NB4 (cell line): ENCODE data around the gene DUSP22.

Source experiments
- DNase-seq: peaks from one replicate; pipeline ENCODE4 v3.0.0; 2010; ENCODE audit warnings: low read depth
- H3K4me3 ChIP-seq: one replicate; pipeline ENCODE4 v1.5.1; 2011; ENCODE audit warnings: mild to moderate bottlenecking, low read depth, low read length, moderate library complexity
- MYC ChIP-seq: IDR thresholded peaks from 2 replicates; pipeline ENCODE4 v1.6.1; 2011; ENCODE audit warnings: low read depth, low read length
- POLR2A ChIP-seq: IDR thresholded peaks from 2 replicates; pipeline ENCODE4 v1.6.1; 2011; ENCODE audit warnings: mild to moderate bottlenecking; ENCODE audit not compliant: insufficient read length; ENCODE audit errors: extremely low read depth
- TF ChIP-seq, protein P1 (sequence below): IDR thresholded peaks from 2 replicates; pipeline ENCODE4 v1.6.1; 2011; ENCODE audit warnings: low read depth, low read length
- TF ChIP-seq, protein P2 (sequence below): IDR thresholded peaks from one replicate; pipeline ENCODE4 v1.5.1; 2012; ENCODE audit warnings: low read depth, low read length

DUSP22 gene

DNA sequence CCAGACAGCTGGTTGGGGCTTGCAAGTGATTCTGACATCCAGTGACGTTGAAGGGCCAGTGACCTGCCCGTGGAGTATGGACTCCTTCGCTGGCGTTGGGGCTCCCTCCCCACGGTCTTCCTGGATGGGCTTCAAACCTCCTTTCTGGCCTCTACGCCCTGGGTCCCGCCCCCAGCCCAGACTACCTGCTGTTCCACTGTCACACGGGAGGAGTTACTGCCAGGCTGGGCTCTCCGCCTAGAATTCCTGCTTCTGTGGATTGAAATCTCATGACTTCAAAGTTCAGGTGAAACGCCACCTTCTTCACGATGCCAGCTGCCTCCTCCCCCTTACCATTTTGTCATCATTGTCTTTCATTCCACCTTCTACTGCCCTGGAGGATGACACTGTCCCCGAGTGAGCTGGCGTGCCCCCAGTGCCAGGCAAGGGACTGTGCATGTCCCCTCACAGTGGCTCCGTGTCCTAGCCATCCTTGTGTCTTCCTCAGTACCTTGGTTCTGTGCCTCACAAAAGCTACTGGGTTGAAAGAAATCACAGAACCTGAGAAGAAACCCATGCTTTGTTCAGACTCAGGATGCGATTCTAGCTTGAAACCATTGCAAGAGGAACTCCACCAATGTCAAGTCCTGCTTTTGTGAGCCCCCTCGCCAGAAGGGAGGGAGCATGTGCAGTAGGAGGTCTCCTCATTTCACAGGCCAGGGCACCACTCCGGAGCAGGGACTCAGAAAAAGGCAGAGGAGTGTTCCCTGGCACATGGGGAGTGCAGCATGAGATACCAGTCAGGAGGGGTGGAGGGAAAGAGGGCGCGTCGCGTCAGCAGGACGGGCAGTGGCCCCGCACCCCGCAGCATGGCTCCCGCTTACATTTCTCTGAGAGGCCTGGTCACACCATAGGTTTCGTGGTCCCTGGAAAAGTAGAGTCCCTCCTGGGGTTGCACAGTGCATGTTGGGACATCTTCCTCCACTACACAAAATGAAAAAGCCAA is 88.2 kb downstream of the DUSP22 start:
- TF ChIP-seq, protein P1, sequence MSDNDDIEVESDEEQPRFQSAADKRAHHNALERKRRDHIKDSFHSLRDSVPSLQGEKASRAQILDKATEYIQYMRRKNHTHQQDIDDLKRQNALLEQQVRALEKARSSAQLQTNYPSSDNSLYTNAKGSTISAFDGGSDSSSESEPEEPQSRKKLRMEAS, result no peak
- TF ChIP-seq POLR2A, result no peak
- TF ChIP-seq MYC, result no peak
- TF ChIP-seq, protein P2, sequence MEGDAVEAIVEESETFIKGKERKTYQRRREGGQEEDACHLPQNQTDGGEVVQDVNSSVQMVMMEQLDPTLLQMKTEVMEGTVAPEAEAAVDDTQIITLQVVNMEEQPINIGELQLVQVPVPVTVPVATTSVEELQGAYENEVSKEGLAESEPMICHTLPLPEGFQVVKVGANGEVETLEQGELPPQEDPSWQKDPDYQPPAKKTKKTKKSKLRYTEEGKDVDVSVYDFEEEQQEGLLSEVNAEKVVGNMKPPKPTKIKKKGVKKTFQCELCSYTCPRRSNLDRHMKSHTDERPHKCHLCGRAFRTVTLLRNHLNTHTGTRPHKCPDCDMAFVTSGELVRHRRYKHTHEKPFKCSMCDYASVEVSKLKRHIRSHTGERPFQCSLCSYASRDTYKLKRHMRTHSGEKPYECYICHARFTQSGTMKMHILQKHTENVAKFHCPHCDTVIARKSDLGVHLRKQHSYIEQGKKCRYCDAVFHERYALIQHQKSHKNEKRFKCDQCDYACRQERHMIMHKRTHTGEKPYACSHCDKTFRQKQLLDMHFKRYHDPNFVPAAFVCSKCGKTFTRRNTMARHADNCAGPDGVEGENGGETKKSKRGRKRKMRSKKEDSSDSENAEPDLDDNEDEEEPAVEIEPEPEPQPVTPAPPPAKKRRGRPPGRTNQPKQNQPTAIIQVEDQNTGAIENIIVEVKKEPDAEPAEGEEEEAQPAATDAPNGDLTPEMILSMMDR, result no peak
- DNase-seq, result no peak
- no peak overlapping the region for H3K4me3 ChIP-seq

DNA sequence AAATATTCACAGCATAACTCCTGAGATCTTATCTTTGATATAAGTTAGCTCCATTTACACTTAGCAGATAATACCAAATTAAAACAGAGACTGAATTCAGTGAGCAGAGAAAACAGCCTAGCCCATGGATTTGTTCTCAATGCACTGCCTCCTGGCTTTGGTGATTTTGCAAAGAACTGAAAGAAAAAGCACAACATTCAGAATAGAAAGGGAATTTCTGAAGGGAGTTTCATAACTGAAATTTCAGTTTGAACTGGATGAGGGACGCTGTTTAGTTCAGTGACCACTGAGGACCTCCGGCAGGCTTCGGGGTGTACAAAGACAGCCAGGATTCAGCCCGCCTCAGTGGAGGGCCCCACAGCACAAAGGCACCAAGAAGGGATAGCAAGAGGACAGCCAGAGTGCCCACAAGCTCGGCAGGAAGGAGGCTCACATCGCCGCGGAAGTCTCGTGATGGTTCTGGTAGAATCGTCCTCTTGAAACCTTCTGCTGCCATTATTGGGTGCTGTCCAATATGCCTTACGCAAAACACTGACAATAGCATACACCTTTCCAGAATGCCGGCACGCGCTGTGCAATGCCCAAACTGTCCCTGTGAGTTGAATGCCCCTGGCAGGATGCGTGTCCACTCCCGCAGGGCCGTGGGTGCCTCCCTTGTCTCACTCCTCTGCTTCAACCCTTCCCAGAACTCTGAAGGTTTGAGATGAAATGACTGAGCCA is 89.6 kb downstream of the DUSP22 start:
- H3K4me3 ChIP-seq, result no peak overlapping the region
- TF ChIP-seq POLR2A, result no peak
- no peak for DNase-seq

DNA sequence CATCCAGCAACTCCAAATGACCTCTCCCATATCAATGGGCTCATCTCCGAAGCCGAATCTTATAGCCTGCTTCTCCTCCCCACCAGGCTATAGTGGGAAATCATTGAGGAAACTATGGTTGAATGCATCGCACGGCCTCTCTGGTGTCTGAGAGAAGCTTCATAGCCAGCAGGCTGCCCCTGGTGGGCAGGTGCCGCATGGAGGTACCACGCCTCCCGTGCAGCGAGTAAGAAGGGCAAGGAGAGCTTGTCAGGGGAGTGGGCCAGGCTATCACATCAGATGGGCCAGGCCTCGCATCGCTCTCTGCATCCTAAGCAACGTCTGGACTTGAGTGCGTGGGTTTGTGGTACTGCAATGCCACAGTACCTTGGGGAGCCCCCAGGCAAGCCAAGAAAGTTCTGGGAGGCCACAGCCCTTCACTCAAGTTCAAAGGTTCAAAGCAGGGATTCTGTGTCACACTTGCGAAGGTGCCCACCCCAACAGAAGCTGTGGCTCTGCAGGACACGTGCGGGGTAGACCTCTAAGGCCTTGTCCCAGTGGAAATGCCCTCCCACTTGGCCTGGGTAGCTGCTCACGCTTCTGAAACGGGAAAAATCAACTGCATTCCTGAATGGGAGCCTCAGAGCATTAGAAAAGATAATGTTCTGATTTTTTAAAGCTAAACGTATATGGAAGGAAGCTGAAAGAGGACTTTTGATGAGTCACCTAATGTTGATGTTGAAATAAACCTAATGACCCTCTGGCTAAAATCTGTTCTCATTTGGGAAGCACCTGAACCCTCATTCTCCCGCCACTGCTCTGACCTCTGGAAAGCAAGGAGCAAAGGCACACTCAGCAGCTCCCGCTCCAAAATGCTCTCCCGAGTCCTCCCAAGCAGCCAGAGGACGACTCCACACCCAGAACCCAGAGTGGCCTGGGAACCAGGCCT is 90.9 kb downstream of the DUSP22 start:
- DNase-seq, result no peak
- TF ChIP-seq, protein P2, result no peak
- TF ChIP-seq POLR2A (no peak), MYC (no peak)
- TF ChIP-seq, protein P1, result no peak

DNA sequence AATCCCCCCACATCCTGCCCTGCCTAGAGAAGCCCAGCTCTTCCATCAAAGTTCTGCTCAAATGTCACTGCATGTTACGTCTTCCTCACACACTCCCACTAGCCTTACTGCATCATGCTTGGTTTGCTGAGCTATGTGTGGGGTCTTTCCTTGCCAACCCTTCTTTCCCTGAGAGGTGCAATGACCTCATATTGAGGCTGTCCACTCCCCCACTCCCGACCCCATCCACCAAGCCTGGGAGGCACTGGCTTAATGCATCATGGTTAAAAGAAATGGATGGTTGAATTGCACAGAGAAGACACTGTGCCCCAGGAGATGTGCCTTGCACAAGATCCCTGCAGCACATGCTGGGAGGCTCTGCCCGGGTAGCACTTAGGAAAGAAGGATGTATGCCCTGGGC is 91.6 kb downstream of the DUSP22 start:
- TF ChIP-seq POLR2A (no peak), MYC (no peak)
- TF ChIP-seq, protein P1, result no peak
- TF ChIP-seq, protein P2, result no peak
- no peak overlapping the region for H3K4me3 ChIP-seq
- DNase-seq, result no peak

More for the DNA sequence above, 90.9 kb downstream of the DUSP22 start:
- no peak overlapping the region for H3K4me3 ChIP-seq

DNA sequence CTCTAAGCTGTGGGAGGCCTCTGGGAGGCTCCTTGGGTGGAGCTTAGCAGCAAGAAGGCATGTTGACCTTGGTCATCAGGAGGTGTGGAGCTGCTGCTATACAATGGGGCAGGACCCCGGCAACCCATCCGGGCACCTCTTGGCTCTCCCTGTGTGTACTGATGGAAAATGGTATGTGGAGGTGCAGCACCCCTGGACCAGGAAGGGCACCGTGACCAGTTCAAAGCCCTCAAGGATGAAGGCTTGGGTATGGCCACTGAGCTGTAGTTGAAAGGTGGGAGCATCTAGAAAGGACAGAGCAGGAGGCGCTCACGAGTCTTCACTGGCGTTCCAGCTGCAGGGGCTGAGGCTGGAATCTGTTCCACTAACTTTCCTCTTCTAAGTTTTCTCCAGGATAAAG is 92.6 kb downstream of the DUSP22 start:
- TF ChIP-seq POLR2A, result no peak
- TF ChIP-seq, protein P2, result no peak
- no peak for TF ChIP-seq MYC
- TF ChIP-seq, protein P1, result no peak

More for the DNA sequence above, 92.6 kb downstream of the DUSP22 start:
- H3K4me3 ChIP-seq, result no peak overlapping the region
- DNase-seq, result no peak
